ENCODE results near the gene DNAI2.

DNA sequence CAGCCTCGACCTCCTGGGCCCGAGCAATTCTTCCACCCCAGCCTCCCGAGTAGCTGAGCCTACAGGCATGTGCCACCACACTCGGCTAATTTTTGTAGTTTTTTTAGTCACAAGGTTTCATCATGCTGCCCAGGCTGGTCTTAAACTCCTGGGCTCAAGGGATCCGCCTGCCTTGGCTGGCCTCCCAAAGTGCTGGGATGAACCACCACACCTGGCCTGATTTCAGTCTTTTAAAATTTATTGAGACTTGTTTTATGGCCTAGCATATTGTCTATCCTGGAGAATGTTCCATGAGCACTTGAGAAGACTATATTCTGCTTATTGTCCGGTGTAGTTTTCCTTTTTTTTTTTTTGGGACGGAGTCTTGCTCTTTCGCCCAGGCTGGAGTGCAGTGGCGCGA is 18.5 kb downstream of the DNAI2 start:
- TF ChIP-seq, protein P1, sequence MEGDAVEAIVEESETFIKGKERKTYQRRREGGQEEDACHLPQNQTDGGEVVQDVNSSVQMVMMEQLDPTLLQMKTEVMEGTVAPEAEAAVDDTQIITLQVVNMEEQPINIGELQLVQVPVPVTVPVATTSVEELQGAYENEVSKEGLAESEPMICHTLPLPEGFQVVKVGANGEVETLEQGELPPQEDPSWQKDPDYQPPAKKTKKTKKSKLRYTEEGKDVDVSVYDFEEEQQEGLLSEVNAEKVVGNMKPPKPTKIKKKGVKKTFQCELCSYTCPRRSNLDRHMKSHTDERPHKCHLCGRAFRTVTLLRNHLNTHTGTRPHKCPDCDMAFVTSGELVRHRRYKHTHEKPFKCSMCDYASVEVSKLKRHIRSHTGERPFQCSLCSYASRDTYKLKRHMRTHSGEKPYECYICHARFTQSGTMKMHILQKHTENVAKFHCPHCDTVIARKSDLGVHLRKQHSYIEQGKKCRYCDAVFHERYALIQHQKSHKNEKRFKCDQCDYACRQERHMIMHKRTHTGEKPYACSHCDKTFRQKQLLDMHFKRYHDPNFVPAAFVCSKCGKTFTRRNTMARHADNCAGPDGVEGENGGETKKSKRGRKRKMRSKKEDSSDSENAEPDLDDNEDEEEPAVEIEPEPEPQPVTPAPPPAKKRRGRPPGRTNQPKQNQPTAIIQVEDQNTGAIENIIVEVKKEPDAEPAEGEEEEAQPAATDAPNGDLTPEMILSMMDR (IDR thresholded peaks at IDR 0.05): no peak
- no peak for TF ChIP-seq POLR2A (IDR thresholded peaks at IDR 0.05)
